ENCODE measurements around the gene DPY19L1. TPM values are rescaled to one million over a fixed set of nuclear protein-coding genes. Genes with fewer than 3 reads are reported as not detected.

DPY19L1 gene
- polyA plus RNA-seq, 1 experiment: 40.5 TPM

Small RNAs within 50 kb of the gene (small RNA-seq; reads per million reads assigned to genes)
- gene MIR548N (ENCODE audit: insufficient read length, low read depth): 3.2 reads per million, percentile 25 among the genes with 10 or more reads in this experiment
- gene RF00322 (ENCODE audit: insufficient read length, low read depth): not detected

Other genes starting within 250 kb of the DPY19L1 start
- not detected in 2 replicates for gene TBX20, start 216.6 kb upstream of the DPY19L1 start, polyA plus RNA-seq (2011; rRNA removed)